Activated CD4-positive, alpha-beta memory T cell treated with anti-CD3 and anti-CD28 coated beads, Interleukin-2, amount 10 ng/mL, durations not matched to agents 7 days and 5 days (primary cell): ENCODE data around the gene MCM8. TPM values are rescaled to one million over a fixed set of nuclear protein-coding genes. Genes with fewer than 3 reads are reported as not detected.

Source experiments
- CTCF ChIA-PET: fragments of 350-600 bp; sonication (Branson Sonifier 250); formaldehyde crosslinking; loops from one replicate; lab custom pipeline; 2021; ENCODE audit warnings: antibody characterized with exemption, inconsistent platforms; lab: Charles Lee
- POLR2A ChIA-PET: fragments of 350-600 bp; sonication (Branson Sonifier 250); formaldehyde crosslinking; loops from one replicate; lab custom pipeline; 2021; ENCODE audit warnings: antibody characterized with exemption; lab: Charles Lee
- DNase-seq: peaks from one replicate; pipeline ENCODE4 v3.0.0-alpha.2; 2020
- H3K27ac Mint-ChIP-seq: one replicate; pipeline ENCODE4 v1.8.0; 2021; ENCODE audit warnings: mild to moderate bottlenecking, mixed read lengths
- H3K27me3 Mint-ChIP-seq: one replicate; pipeline ENCODE4 v1.8.0; 2021; ENCODE audit warnings: mixed read lengths
- H3K36me3 Mint-ChIP-seq: one replicate; pipeline ENCODE4 v1.8.0; 2021; ENCODE audit warnings: low read depth, mixed read lengths
- H3K4me1 Mint-ChIP-seq: one replicate; pipeline ENCODE4 v1.8.0; 2021; ENCODE audit warnings: mixed read lengths
- H3K4me3 Mint-ChIP-seq: one replicate; pipeline ENCODE4 v1.8.0; 2021; ENCODE audit warnings: mild to moderate bottlenecking, mixed read lengths
- H3K9me3 Mint-ChIP-seq: one replicate; pipeline ENCODE4 v1.8.0; 2021; ENCODE audit warnings: mixed read lengths
- total RNA-seq, 2 experiments: library from RNA; stranded (reverse); gene quantifications; one replicate each; pipeline ENCODE4 v1.2.3, GENCODE V29; 2021

MCM8 gene
- total RNA-seq, 2 experiments from 2014 or later = 33.2 to 34.5 TPM

- DNase-seq = no peak
- CTCF ChIA-PET = interaction anchor here (0.7 kb wide), 1 partner anchor 23 kb away, joined by 3 read pairs; no protein-coding TSS in a partner anchor
- Mint-ChIP-seq H3K27me3 (no peaks in the 10 kb centered on the region), H3K4me3 (no peak overlapping the region), H3K4me1 (peaks cover 2% of the 10 kb centered on the region), H3K36me3 (peaks cover 64% of the 10 kb centered on the region), H3K9me3 (no peaks in the 10 kb centered on the region), H3K27ac (no peak overlapping the region)
- POLR2A ChIA-PET = no interaction called here
Measured at GRCh38 chr20:5969348-5969935, 19.0 kb downstream of the MCM8 start.

- no peak overlapping the region for H3K27ac Mint-ChIP-seq
- H3K27me3 Mint-ChIP-seq = no peaks in the 10 kb centered on the region
- POLR2A ChIA-PET = no interaction called here
- peaks cover 2% of the 10 kb centered on the region for H3K4me1 Mint-ChIP-seq
- CTCF ChIA-PET = interaction anchor here (0.7 kb wide), 1 partner anchor 23 kb away, joined by 3 read pairs; no protein-coding TSS in a partner anchor
- DNase-seq = no peak
- no peaks in the 10 kb centered on the region for H3K9me3 Mint-ChIP-seq
- H3K36me3 Mint-ChIP-seq = peaks cover 63% of the 10 kb centered on the region
- no peak overlapping the region for H3K4me3 Mint-ChIP-seq
Measured at GRCh38 chr20:5969940-5970339, 19.5 kb downstream of the MCM8 start.

- CTCF ChIA-PET = no interaction called here
- H3K9me3 Mint-ChIP-seq = no peaks in the 10 kb centered on the region
- POLR2A ChIA-PET = no interaction called here
- no peak overlapping the region for H3K27ac Mint-ChIP-seq
- peaks cover 2% of the 10 kb centered on the region for H3K4me1 Mint-ChIP-seq
- H3K27me3 Mint-ChIP-seq = no peaks in the 10 kb centered on the region
- H3K4me3 Mint-ChIP-seq = no peak overlapping the region
- H3K36me3 Mint-ChIP-seq = peaks cover 58% of the 10 kb centered on the region
- no peak for DNase-seq
Measured at GRCh38 chr20:5970381-5970780, 19.9 kb downstream of the MCM8 start.

- no peak for DNase-seq
- H3K27me3 Mint-ChIP-seq = no peaks in the 10 kb centered on the region
- ChIA-PET CTCF (no interaction called here), POLR2A (no interaction called here)
- no peaks in the 10 kb centered on the region for H3K4me1 Mint-ChIP-seq
- H3K36me3 Mint-ChIP-seq = peaks cover 51% of the 10 kb centered on the region
- H3K9me3 Mint-ChIP-seq = no peaks in the 10 kb centered on the region
- no peak overlapping the region for H3K27ac Mint-ChIP-seq
- no peak overlapping the region for H3K4me3 Mint-ChIP-seq
Measured at GRCh38 chr20:5971203-5971602, 20.8 kb downstream of the MCM8 start.

- CTCF ChIA-PET = interaction anchor here (1.1 to 1.6 kb wide), 3 partner anchors 10 to 443 kb away, joined by 4 to 6 read pairs (median 4); no protein-coding TSS in a partner anchor
Measured at GRCh38 chr20:5973172-5973571, 22.7 kb downstream of the MCM8 start.

GRCh38 chr20:5973971-5974370 is 23.5 kb downstream of the MCM8 start:
- ChIA-PET CTCF (no interaction called here), POLR2A (no interaction called here)
- Mint-ChIP-seq H3K27me3 (no peaks in the 10 kb centered on the region), H3K4me1 (no peaks in the 10 kb centered on the region), H3K4me3 (no peak overlapping the region), H3K9me3 (no peaks in the 10 kb centered on the region), H3K27ac (no peak overlapping the region), H3K36me3 (peaks cover 49% of the 10 kb centered on the region)
- no peak for DNase-seq

More at GRCh38 chr20:5973172-5973571, 22.7 kb downstream of the MCM8 start:
- H3K9me3 Mint-ChIP-seq = no peaks in the 10 kb centered on the region
- H3K27me3 Mint-ChIP-seq = no peaks in the 10 kb centered on the region
- no peak overlapping the region for H3K4me3 Mint-ChIP-seq
- H3K36me3 Mint-ChIP-seq = peaks cover 46% of the 10 kb centered on the region
- no peak overlapping the region for H3K27ac Mint-ChIP-seq
- no peak for DNase-seq
- H3K4me1 Mint-ChIP-seq = no peaks in the 10 kb centered on the region
- POLR2A ChIA-PET = interaction anchor here (1.3 kb wide), 1 partner anchor 22 kb away, joined by 3 read pairs; no protein-coding TSS in a partner anchor

GRCh38 chr20:5974531-5974930 is 24.1 kb downstream of the MCM8 start:
- no peak for DNase-seq
- Mint-ChIP-seq H3K27me3 (no peaks in the 10 kb centered on the region), H3K4me1 (no peaks in the 10 kb centered on the region), H3K27ac (no peak overlapping the region), H3K4me3 (no peak overlapping the region), H3K36me3 (peaks cover 53% of the 10 kb centered on the region), H3K9me3 (no peaks in the 10 kb centered on the region)
- ChIA-PET CTCF (no interaction called here), POLR2A (interaction anchor here (1.0 kb wide), 1 partner anchor 23 kb away, joined by 3 read pairs; no protein-coding TSS in a partner anchor)

GRCh38 chr20:5975778-5976177 is 25.3 kb downstream of the MCM8 start:
- Mint-ChIP-seq H3K27me3 (no peaks in the 10 kb centered on the region), H3K27ac (no peak overlapping the region), H3K9me3 (no peaks in the 10 kb centered on the region), H3K36me3 (peaks cover 55% of the 10 kb centered on the region), H3K4me1 (no peaks in the 10 kb centered on the region), H3K4me3 (no peak overlapping the region)
- DNase-seq = no peak
- CTCF ChIA-PET = no interaction called here
- POLR2A ChIA-PET = no interaction called here

- no peak overlapping the region for H3K4me3 Mint-ChIP-seq
- H3K36me3 Mint-ChIP-seq = peaks cover 55% of the 10 kb centered on the region
- H3K27me3 Mint-ChIP-seq = no peaks in the 10 kb centered on the region
- ChIA-PET POLR2A (no interaction called here), CTCF (interaction anchor here (0.8 to 1.5 kb wide), 2 partner anchors 11 to 20 kb away, joined by 3 to 5 read pairs; no protein-coding TSS in a partner anchor)
- H3K27ac Mint-ChIP-seq = no peak overlapping the region
- no peaks in the 10 kb centered on the region for H3K4me1 Mint-ChIP-seq
- no peak for DNase-seq
- H3K9me3 Mint-ChIP-seq = no peaks in the 10 kb centered on the region
Measured at GRCh38 chr20:5977223-5977622, 26.8 kb downstream of the MCM8 start.

- no peak for DNase-seq
- H3K4me3 Mint-ChIP-seq = no peak overlapping the region
- POLR2A ChIA-PET = no interaction called here
- no peaks in the 10 kb centered on the region for H3K27me3 Mint-ChIP-seq
- H3K4me1 Mint-ChIP-seq = no peaks in the 10 kb centered on the region
- H3K9me3 Mint-ChIP-seq = no peaks in the 10 kb centered on the region
- no peak overlapping the region for H3K27ac Mint-ChIP-seq
- CTCF ChIA-PET = interaction anchor here (0.7 to 1.5 kb wide), 3 partner anchors 9 to 19 kb away, joined by 3 to 5 read pairs (median 3); no protein-coding TSS in a partner anchor
- H3K36me3 Mint-ChIP-seq = peaks cover 54% of the 10 kb centered on the region
Measured at GRCh38 chr20:5977975-5978374, 27.5 kb downstream of the MCM8 start.

GRCh38 chr20:5979801-5980200 is 29.3 kb downstream of the MCM8 start:
- H3K4me1 Mint-ChIP-seq = no peaks in the 10 kb centered on the region
- POLR2A ChIA-PET = no interaction called here
- peaks cover 50% of the 10 kb centered on the region for H3K36me3 Mint-ChIP-seq
- H3K9me3 Mint-ChIP-seq = no peaks in the 10 kb centered on the region
- H3K4me3 Mint-ChIP-seq = no peak overlapping the region
- no peak for DNase-seq
- H3K27ac Mint-ChIP-seq = no peak overlapping the region
- H3K27me3 Mint-ChIP-seq = no peaks in the 10 kb centered on the region
- CTCF ChIA-PET = no interaction called here

GRCh38 chr20:5980720-5981538 is 30.5 kb downstream of the MCM8 start:
- Mint-ChIP-seq H3K9me3 (no peaks in the 10 kb centered on the region), H3K4me1 (no peaks in the 10 kb centered on the region), H3K27ac (no peak overlapping the region), H3K36me3 (peaks cover 54% of the 10 kb centered on the region), H3K4me3 (no peak overlapping the region), H3K27me3 (no peaks in the 10 kb centered on the region)
- CTCF ChIA-PET = interaction anchor here (0.8 kb wide), 1 partner anchor 8 kb away, joined by 3 read pairs; no protein-coding TSS in a partner anchor
- DNase-seq = no peak
- POLR2A ChIA-PET = interaction anchor here (1.1 kb wide), 1 partner anchor 20 kb away, joined by 4 read pairs; no protein-coding TSS in a partner anchor

- Mint-ChIP-seq H3K4me3 (no peak overlapping the region), H3K27me3 (no peaks in the 10 kb centered on the region), H3K36me3 (peaks cover 36% of the 10 kb centered on the region), H3K27ac (no peak overlapping the region), H3K4me1 (peaks cover 4% of the 10 kb centered on the region), H3K9me3 (no peaks in the 10 kb centered on the region)
- CTCF ChIA-PET = interaction anchor here (1.2 kb wide), 1 partner anchor 9 kb away, joined by 3 read pairs; no protein-coding TSS in a partner anchor
- no peak for DNase-seq
- POLR2A ChIA-PET = interaction anchor here (1.0 kb wide), 1 partner anchor 9 kb away, joined by 4 read pairs; no protein-coding TSS in a partner anchor
Measured at GRCh38 chr20:5987383-5987782, 36.9 kb downstream of the MCM8 start.
